ENCODE results near the gene GMDS. TPM values are rescaled to one million over a fixed set of nuclear protein-coding genes. Genes with fewer than 3 reads are reported as not detected.
"Not testable (repeated sequence)": the region's sequence is repeated elsewhere in the genome, so short reads cannot be mapped to it uniquely, and the experiment has no call there.

Gene GMDS
- polyA plus RNA-seq, 1 donor: 60.1 TPM

DNA sequence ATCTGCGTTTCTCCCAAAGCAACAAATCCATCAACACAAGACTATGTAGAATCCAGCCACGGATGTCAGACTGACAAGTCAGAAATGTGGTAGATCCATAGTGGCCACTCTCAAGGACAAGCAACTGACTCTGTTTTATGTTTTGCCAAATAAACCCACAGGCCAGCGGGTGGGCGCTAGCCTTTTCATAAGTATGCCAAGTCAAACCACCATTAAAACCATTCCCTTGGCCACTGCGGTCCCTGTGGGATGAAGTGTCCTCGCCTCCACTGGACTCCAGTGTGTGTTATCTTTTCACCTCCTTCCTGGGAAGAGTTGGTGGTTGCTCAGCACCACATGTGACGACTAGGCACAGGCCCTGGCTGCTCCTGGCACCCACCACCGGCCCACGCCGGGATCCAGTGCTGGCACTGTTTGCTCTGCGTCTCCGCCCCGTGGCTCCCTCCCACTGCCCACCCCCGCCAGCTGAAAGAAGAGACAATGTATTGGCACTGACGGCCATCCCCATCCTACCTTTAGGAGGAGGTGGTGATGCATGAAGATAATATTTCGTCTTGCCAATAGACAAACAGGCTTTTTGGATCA lies 532.3 kb downstream of the GMDS start:
- no peak for DNase-seq

DNA sequence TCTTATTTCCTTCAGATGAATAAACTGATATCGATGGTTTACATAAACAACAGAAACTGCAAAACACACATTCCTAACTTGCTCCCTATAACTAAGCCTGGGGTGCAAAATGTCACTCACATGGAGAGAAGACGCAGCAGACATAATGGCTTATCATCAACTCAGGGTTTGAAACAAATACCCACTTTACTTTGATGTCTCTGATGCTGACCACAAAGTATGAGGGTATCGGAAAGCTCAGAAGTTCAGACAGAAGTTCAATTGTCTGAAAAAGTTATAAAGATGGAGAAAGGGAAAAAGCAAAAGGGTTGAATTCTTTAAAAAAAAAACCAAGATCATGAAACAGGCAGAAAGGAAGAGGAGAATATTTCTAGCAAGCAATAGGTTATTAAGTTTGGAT lies 533.0 kb downstream of the GMDS start:
- no peak for DNase-seq

DNA sequence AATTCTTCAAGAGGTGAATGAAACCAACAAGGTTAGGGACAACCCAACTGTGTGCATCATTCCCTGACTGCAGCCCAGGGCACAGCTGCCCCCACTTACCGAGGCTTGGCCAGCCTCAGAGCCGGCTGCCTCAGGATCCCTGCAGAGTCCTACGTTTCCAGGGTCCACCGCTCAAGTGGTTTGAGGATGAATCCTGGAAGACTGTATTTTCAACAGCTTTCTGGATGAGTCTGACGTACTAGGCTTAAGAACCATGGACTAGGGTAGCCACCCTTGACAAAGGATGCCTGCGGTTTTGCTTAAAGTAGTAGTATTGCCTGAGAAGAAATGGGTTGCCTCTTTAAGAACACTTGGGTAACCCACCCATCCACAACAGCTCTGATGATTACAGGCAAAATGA lies 534.3 kb downstream of the GMDS start:
- no peak for DNase-seq

DNA sequence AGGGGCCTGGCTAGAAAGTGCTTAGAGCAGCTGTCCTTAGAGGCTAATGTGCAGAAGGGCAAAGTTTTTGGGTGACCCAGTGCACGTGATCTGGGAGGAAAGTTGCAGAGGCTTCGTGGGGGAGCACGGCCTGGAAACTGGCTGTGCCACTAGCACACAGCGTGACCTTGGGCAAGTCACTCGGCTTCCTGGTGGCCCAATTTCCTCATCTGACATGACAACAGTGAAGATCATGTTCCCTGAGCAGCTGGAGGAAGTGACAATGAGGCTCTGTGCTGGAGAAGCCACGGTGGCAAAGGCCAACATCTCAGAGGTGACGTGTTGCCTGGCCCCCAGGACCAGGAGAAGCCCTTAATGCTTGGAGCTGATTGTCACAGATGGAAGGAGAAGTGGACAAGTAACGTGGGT lies 536.2 kb downstream of the GMDS start:
- no peak for DNase-seq

DNA sequence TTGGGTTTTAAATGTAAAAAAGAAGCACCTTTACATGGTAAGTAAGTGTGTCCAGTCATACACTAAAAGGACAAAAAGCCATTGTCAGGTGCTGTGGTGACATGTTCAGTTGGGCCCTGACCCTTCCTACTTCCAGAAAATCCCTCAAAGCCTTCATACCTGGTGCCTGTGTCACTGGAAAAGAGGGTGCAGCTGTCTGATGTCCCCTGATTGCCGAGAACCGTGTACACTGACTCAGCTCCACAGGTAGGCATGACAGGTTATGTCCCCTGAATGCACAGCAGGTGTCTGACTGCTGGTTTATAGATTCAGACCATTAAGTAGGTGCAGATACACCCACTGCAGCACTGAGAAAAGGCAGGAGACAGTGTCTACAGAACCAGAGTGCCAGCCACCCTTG lies 536.6 kb downstream of the GMDS start:
- no peak for DNase-seq

DNA sequence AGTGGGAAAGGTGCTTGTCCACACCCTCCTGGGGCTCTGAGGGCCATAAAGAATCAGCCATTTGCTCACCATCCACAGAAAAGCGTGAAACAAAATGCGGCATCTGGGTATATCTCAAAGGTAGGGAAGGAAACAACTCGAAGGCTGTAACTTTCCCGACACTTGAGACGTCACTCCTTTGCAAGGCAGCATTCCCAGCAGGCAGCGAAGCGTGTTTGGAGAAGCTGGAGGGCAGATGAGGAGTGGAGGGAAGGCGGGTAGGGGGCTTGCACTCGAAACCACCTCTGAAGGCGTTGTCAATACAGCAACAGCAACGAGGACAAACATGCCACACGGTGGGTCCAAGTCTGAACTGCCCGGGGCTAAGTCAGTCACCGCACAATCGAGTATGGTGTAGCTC lies 537.3 kb downstream of the GMDS start:
- peak; percentile 86 for DNase-seq

DNA sequence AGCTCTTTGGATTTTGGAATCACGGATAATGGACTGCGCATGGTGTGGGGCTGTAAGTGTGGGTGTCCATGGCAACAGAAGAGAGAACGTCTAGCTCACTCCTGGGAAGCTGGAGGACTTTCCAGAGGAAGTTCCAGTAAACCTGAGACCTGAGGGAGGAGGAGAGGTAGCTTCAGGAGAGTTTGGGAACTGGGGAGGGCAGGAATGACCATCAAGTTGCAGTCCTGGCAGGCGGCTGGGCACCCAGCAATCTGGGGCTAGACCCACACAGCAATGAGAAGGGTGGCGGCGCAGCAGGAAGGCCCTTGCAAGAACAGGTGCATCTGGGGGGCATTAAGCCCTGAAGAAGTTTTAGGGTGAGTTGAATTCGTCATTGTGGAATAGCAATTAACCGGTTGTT lies 539.8 kb downstream of the GMDS start:
- DNase-seq: no peak

DNA sequence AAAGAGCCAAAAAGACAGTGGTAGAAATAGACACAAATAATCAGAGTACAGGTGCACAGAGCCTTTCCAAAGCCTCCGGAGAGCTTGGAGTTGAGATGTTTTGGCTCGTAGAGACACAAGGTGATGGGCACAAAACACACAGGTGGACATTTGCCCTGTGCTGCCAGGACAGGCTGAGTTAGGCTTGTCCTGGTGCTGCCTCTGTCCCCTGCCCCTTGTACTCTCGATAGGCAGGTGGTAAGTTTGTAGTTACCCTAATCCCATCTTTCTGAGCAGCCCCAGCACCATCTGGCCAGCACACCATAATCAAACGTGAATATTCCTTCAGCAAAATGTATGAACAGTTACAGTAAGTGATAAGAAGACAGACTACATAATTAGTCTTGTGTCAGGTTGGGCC lies 540.2 kb downstream of the GMDS start:
- no peak for DNase-seq

DNA sequence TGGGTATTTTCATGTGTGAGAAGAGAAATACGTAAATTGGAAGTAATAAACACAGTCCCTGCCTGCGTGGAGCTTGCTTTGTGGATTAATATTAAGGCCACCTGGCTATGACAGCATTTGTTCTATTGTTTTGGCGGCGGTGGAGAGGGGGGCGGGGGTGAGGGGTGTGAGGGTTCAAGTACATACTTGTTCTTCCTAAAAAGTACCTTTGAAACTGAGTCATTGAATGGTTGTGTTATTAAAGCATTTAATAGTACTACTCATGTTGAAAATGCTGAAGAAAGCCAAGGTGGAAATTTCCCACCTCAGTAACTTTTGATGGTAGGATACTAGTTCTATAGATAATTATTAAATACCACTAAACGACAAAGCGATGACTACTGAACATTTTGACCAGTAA lies 540.7 kb downstream of the GMDS start:
- no peak for DNase-seq

DNA sequence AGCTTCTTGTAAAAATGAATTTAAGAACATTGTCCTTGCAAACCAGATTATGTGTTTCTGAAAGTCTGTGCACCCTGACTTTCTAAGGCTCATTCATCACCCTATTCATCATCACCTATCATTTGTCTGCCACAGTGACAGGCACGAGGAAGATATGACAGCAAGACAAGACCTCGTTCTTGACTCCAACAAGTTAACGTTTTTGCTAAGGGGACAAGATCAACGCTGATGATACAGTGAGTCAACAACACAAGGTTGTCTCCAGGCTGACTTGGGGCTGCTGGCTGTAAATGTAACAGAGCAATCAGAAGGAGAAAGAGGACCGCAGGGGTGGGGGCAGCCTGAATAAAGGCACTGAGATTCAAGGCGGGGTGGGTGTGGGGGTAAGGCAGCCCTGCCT lies 541.5 kb downstream of the GMDS start:
- no peak for DNase-seq

DNA sequence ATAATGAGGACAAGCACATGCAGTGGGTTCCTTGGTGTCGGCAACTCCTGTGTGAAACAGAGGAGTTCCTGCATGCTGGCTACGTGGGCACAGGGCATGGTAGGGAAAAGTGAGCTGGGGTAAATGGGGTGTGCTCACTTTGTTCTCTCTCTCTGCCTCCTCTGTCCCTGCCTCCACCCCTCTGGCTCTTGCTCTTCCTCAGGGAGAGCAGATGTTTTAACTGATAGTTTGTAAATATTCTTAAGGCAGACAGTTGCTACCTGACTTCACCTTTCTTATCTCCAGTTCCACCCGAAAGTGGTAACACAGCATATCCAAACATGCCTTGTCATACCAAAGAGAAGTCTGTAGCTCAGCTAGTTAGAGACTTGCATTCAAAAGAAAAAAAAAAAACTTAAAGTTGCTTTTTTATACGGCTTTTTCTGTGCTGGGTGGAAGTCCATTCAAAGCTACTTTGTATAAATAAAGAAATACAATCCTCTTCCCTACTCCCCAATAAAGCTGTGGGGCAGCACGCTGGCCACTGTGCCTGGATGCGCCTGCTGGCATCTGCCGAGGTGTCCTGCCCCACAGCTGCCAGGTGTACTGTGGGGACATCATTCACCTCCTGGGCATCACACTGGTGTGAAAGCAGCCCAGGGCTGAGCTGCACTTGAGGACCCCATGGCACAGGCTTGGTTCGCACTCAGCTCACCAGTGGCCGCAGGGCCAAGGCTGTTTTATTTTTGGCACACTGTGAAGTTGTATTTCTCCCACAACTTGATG lies 542.1 kb downstream of the GMDS start:
- DNase-seq: no peak

DNA sequence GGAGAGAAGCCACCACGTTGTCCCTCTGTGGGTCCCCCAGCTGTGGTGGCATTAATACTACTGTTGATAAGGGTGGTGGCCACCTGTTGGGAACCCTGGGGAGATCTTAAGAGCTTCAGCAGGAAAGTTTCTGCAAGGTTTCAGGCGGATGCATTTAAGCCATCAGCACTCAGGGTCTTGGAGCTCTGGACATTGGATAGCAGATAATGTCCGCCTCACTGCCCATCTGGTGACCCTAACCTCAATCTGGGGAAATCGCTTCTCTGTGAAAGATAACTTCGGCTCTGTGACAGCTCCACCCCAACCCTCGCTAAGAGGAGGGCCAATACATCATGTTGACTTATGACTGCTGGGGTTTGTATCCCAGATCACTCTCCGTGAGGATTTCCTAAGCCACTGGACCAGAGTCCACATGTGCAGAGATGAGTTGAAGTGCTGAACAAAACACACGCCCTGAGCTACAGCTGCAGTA lies 542.8 kb downstream of the GMDS start:
- DNase-seq: no peak

DNA sequence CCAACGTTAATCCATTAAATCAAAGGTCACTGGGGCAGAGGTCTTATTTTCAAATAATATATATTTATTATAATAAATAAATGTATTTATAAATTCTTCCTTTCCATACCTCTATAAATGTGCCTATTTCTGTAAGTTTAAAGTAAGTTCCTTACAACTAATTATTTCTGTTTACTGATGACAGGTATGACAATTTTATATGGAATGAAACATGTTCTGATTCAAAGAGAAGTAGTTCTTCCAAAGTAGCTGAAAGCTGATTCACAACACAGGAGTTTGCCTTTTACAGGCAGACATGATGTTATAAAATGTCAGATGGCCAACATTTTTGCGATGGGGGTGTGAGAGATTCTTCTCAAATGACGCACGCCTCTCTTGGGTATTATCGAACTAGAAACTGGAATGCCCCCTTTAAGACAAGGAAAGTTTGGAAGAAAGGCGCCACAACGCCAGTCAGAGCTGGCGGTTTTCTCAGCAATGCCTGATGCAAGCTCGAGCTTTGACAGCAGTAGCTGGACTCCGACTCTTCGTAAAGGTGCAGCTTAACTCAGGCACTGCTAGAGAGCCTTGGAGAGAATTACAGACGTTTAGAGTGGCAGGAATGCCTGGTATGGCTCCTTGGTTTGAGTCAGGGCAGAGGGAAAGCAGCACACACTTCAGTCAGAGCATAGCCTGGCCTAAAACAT lies 543.6 kb downstream of the GMDS start:
- DNase-seq: no peak

DNA sequence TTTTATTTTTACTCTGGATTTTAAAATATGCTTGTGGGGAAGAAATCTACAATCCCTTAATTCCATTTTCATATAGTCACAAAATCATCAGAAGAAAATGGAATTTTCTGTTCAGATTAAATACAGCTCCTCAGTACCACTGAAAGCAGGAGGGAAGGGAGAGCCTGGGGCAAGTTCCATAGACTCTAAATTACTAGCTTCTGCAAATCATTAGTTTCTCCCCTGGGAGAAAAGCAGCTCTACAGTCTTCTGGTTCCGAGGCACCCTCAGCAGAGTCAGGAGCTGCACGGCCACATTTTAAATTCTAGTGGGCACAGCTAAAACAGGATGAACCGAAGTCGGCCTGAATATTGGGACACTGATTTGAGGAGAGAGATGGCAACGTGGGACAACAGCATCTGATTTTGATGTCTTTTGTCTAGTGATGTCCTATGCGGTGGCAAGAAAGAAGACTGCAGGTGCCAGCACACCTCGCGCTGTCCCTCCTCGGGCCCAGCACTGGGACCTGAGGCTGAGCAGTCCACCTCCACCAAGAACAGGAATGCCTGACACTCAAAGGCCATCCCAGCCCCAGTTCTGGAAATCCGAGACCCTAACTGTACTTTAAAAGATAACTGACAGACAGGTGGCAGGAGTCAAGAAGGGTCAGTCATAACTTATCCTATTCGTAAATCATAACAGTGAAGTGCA lies 545.0 kb downstream of the GMDS start:
- DNase-seq: no peak

DNA sequence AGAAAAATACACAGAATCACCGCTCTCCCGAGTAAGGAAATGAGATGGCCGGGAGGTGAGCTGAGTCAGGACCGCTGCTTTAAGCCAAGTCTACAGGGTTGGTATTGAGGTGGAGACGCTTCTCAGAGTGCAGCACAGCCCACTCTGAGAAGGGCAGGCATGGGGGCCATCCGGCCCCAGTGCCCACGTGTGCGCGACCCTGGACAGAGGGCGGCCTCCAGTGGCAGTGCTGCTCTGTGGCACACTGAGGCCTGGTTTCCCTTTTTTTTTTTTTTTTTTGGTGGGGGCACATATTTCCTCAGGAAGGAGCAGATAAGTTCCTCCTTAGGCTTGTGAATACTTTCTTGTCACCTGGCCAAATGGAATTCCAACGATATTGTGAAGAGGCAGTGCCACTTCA lies 546.9 kb downstream of the GMDS start:
- no peak for DNase-seq

DNA sequence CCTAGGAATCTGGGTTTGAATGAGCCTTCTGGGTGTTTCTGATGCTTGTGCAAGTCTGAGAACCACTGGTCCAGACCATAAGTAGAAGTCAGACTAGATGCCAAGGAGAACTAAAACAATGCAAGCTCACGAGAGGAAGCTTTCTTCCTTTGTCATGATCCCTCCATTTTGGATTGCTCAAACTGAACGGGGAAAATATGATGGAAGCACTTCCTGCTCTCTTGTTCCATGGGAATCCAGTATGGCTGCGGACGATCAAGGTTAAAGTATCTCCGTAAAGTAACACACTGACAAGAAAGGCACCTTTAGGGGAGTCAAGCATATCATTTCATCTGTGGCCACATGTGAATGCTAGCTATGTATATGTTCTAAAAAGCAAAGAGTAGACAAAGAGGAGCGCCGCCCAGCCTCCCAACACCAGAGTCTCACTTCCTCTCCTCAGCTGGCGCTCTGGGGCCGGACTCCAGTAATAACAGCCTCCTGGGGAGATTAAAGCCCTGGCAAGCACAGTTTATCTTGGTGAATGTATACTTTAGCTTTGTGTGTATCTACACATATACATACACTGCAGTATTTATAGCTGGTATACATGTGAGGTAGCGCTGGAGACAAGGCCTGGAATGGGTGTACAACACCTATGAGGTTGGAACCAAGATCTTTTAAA lies 547.6 kb downstream of the GMDS start:
- DNase-seq: no peak

DNA sequence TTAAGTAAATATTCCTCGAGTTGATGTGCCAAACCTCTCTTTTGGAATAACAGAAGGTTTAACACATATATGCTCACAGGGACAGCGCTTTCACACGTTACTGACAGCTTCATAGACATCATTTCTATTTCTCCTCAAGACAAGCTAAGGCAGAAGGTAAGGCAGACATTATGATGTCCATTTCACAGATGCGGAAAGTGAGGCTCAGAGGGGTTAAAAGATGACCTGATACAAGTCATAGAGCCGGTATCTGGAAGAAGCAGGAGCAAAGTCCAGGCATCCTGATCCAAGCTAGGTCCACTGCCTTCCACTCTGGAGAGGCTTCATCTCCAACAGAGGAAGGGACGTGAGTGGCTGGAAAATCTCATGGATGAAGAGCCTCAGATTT lies 548.9 kb downstream of the GMDS start:
- no peak for DNase-seq

DNA sequence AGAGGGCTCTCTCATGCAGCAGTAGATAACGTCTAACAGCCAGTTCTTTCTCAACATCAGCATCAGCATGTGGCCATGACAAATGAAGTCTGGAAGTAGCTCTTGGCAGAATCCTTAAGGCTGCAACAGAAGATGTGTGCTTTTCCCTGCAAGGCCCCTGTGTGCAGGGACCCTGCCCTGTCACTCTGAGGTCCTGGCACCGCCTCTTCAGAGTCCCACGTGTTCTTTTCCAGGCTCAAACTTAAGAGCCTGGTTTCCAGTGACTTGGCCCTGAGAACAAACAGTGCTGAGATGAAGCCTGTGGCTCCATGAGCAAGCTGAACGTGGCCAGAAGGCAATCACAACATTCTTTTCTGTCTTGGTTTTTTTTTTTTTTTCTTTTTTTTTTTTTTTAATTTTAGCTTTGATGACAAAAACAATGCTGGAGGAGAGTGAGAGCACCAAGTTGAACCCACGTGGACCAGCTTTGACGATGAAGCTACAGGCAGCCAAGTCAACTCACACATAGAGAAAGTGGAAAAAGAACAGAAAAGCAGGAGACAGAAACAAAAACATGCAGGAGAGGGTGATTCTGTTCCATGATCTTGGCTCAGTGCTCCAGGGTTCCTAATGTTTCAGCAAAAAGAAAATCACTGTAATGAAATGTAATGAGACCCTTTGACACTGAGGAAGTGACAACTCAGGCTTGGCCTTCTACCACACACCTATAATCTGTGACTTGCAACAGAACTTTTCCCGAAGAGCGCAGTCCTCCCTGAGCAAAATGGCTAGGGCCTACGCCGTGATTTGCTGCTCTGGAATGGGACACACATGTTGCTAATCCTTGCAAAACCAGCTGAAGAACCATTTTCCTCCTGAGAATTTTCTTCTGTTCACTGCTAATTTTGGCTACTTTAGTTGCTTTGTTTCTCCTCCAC lies 549.6 kb downstream of the GMDS start:
- DNase-seq: no peak

DNA sequence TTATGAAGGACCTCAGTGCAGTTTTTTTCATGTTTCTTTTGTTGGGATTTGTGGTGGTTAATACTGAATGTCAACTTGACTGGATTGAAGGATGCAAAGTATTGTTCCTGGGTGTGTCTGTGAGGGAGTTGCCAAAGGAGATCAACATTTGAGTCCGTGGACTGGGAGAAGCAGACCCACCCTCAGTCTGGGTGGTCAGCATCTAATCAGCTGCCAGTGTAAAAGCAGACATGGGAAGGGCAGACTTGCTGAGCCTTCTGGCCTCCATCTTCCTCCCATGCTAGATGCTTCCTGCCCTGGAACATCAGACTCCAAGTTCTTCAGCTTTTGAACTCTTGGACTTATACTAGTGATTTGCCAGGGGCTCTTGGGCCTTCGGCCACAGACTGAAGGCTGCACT lies 553.6 kb downstream of the GMDS start:
- DNase-seq: not testable (repeated sequence)

DNA sequence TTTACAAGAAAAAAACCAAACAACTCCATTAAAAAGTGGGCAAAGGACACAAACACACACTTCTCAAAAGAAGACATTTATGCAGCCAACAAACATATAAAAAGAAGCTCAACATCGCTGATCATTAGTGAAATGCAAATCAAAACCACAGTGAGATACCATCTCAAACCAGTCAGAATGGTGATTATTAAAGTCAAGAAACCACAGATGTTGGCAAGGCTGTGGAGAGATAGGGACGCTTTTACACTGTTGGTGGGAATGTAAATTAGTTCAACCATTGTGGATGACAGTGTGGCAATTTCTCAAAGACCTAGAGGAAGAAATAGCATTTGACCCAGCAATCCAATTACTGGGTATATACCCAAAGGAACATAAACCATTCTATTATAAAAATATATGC lies 554.7 kb downstream of the GMDS start:
- not testable (repeated sequence) for DNase-seq

DNA sequence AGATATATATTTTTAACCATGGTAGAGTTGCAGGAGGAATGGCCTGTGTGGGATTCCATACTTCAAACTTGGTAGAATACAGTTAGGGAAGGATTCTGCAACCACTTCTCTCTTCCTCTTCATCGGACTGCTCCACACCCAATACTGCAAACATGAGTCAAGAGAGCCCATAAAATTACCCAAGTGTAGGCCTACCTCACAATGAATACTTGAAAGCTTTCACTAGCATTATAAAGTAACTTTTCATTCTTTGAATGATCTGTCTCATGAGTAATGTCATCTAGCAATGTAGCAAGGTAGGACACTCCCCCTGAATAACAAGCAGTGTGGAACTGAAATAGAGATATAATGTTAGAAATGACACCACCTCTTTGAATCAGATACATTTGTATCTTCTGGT lies 556.3 kb downstream of the GMDS start:
- DNase-seq: no peak

Measured in left kidney (tissue), 2 donors.